Fibroblast of skin of left biceps (primary cell): Measurements from ENCODE around the gene KLF6.
"Not testable (repeated sequence)": the region's sequence is repeated elsewhere in the genome, so short reads cannot be mapped to it uniquely, and the experiment has no call there.

ENCODE experiments used
- DNase-seq, 2 experiments: peaks; one replicate each; pipeline ENCODE4 v3.0.0-alpha.2; 2013; ENCODE audit warnings: low read depth in 2 of 2

Gene KLF6

DNA sequence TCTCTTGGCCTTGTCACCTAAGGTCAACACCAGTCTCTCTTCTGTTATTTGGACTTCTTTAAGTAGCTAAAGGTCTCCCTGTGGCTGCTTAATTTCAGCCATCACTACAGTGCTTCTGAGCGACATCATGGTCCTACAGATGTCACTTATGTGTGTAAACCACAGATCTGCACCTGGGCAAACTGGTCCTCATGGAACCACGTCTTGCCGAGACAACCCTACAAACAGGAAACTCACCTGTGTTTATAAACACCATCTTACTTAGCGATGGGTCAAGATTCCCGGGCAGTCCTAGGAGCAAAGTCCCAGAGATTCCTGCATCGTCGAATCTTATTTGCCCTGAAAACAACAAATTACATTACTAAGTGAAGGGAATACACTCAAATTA lies 27.8 kb downstream of the KLF6 start:
- DNase-seq, result no peak

DNA sequence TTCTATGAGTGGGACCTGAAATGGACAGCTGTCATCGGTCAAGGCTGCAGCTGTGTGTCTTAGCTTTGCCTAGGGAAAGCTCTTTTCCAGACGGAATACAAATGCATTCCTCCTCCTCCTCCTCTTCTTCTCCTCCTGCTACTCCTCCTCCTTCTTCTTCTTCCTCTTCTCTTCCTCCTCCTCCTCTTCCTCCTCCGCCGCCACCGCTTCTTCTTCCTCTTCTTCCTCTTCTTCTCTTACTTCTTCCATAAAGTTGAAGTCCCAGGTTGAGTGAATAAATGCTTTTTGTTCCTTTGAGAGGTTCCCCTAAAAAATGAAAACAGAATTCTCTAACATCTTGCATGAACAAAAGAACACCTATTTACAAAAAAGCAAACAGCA lies 28.7 kb downstream of the KLF6 start:
- DNase-seq, result no peak

DNA sequence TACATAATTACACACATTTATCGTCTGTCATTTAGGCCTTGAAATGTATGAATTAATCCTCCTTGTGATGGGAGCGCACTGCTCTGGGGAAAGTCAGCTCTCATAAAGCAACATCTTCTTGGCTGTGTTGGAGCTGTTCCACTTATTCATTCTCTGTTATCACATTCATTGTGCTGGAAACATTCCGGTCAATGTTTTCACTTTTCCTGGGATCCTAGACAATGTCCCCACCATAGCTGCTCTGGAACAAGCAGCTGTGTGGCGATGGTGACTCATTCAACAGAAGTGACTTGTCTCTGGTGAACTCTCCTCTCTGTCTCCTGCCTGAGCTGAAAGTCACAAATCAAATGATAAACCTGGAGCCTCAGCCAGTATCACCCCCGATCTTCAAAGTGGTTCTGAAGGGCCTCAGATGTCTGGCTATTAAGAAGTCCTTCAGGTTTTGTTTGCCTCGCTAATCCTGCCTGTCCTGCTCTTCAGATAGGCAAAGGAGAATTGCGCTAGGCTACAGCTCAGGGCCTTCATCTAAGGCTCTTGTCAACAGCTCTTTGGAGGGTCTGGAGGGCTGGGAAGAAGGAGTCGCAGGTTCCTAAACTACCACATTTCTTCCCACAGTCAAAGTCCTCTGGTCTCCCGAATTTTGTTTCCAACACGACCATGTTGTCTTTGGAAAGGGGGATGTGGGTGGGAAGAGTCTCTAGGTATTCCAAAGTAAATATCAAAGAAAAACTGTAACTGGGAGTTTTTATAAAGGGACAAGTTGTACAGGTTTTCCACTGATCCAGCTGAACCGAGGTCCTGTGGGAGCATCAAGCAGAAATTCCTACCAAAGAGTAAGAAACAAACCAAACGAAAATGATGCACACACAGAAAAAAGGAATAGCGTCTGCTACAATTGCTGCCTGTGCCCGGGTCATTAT lies 29.3 kb downstream of the KLF6 start:
- DNase-seq, result no peak

DNA sequence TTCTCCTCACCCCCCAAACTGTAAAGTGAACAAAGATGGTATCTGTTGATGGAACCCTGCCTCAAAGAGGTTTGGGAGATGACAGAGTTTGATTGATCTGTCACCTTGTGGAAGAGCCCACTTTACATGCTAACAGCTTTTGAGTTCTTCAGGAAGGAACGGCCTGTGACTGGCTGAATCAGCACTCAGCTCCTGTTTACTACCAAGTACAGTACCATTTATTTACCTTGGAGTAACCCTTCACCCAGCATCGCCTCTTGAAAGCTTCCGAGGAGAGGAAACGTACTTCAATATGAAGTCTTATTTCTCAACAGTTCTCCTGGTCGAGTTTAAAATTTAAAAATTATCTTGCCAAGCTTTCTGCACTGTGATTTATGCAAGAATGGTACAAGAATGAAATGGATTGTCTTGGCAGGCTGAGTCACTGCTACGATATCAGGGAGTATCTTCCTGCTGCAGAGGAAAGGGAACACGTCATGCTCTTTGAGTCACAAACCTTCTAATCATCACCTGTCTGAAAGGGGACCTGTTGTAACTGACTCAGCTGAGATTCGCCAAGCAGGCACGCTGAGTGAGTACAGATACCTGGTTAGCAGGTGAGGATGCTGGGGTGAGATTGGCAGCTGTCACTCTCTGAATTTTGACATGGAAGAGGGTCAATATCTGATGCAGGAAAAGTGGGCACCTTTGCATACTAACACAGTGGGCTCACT lies 30.1 kb downstream of the KLF6 start:
- no peak for DNase-seq

DNA sequence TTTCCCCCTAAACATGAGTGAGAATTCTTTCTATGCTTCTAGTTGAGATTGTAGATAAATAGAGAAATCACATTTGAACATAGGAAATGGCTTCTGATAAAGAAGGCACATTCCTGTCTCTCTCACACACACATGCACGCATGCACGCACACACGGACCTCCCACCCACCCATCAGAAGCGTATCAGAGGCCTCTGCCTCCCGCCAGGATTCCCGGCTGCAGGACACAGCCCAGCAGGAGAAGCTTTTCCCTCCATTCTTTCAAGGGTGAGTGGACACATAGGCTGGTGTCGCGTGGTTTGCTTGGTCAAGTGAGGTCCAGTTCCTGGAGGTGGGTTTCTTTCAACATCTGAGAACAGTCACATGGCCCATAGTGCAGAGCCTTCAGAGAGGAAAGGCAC lies 34.2 kb downstream of the KLF6 start:
- DNase-seq, result no peak

DNA sequence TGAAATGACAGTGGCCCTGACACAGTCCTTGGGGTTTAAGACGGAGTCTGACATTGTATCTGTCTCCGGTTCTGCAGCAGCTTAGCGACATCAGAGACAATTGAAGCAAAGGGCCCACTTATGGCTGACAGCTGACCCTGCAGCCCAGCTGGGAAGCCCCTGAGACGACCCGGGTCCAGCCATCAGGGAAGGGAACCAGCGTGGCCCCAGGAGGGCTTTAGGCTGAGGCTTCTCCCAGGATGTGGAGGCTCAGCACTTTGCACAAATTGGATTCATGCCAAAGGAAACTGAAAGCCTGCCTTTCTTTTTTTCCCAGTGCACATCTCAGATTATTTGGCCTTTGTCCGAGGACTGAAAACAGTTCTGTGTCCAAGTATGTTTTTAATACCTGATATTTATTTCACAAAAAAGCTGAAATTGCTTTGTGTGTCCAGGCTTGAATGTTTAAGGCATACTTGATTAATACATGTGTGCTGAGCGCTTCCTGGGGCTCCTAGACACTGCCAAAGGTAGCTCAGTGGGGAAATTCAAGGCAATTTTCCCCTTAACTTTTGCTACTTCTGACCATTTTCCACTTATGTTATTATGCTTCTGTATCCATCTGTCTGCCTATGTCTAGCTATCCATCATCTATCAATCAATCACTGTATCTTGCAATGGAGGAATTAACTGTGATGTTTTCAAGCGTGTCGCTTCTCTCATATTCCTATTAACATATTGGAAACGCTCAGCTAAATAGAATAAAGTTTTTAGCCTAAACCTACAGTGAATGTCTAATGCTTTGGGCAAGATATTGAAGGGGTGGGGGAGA lies 34.8 kb downstream of the KLF6 start:
- no peak for DNase-seq

DNA sequence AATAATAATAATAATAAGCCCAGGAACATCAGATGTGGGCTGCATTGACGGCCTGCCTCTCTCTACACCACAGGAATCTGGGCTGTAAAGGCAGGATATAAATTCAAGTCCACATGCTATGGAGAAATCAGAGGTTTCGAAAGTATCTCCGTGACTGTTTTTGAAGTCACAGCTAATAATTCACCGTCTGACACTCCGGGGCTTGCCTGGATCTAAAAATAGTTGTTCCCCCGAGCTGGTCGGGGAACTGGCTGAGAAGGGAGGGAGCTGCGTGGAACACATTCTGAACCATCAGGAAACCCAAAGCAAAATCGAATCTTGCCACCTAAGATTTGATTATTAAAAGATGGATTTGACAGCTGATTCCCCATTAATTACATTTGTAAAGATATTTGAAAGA lies 35.4 kb downstream of the KLF6 start:
- peak; percentile 86 to 91 for DNase-seq

DNA sequence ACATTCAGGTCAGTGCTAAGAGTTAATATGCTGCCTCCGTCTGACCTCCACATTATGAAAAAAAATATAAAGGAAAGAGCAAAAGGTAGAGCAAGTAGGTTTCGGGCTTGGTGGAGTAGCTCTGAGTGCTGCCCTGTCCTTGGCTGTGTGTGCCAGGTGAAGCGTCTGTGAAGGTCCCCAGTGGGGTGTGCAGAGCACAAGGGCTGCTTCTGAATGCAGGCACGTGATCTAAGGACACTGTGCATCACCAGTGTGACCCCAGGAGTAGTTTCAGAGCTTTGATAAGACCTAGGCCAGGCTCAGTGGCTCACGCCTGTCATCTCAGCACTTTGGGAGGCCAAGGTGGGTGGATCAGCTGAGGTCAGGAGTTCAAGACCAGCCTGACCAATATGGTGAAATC lies 36.0 kb downstream of the KLF6 start:
- no peak for DNase-seq

DNA sequence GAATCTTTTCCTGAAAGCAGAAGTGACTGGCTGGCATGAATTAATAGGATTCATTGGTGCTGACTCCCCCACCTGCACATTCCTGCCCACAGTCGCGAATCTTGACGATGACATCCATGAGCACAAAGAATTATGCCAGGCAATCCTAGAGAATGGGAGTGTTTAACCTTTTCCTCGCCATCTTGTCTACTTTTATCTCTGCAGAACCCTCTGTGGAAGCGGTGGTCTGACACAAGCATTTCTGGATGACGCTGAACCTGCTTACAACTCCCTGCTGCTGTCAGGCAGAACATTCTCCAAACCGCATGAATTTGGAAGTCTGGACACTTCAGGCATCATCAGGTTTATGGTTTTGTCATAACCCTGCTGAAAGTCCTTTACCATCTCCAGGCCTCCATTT lies 36.5 kb downstream of the KLF6 start:
- DNase-seq, result no peak

DNA sequence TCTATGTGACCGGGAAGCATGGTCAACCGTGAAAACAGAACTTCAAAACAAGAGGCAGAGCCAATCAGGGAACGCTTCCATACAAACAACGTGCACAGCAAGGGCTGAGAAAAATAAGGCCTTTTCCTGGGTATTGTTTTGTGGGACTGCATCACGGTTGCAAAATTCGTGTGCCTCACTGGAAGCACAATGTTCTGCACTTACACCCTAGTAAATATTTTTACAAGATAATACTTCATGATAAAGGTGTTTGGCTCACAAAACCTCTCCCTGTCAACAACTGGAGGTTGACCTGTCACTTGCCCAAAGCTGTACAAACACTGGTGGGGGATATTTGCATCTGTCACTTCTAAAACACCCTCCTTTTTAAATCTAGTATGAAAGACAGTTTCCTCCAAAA lies 37.0 kb downstream of the KLF6 start:
- no peak for DNase-seq

DNA sequence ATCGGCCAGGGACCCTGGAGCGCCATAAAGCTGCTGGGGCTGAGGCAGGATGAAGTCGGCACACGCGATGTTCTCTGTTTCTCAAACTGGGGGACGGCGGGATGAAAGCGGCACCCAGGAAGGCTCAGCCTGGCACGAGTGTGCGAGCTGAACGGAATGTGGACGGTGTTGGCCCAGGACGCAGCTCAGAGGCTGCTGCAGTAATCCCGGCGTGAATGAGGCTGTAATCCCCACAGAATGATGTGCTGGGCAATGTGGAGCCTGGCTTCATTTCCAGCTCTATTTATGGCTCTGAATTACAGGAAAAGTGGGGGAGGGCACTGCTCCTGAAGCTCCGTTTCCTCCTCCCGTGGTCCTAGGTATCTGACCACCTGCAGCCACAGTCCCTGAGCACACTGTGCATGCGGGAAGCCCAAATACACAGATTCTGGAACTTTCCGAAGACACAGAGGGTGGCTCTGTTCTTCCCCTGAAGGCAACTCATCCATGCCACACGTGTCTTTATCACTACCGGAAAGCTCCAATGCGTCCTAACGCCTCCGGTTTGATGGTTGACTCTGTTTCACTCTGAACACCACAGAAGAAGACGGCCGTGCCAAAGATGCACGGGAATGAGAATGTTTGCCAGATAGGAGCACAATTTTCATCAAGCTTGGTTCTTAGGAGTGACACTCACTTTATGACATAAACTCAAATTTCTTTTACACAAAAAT lies 37.6 kb downstream of the KLF6 start:
- no peak for DNase-seq

DNA sequence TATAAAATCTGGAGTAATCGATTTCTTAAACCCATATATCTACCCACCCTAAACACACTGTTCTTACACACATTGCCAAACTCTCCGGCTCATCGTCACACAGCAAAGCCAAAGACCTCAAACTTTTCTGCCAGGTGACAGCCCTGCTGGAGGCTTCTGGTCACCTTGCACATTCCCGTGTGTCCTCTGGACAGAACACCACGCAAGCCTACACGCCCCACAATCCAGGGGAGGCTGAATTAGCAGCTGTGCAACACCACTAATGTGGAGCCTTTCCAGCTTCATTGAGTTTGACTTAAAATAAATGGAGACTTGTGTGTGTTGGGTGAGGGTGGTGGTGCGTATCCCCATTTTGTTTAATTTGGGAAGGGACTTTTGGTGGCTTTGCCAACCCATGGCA lies 38.4 kb downstream of the KLF6 start:
- no peak for DNase-seq

DNA sequence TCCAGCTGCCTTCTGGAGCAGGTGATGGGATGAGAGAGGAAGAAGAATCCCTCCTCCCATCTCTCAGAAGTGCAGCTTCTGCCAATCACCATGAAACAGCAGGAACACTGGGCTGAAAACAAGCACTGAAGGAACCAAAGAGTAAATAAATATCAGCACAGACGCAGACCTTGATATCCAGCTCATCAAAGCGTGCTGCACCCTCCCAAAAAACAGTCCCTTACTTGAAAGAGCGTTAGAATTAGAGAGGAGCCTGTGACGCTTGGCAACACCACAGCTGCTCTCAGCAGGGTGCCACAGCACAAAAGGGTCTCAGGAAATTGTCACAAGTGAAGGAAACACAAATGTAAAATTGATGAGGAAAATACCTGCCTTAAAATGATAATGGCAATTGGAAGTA lies 39.5 kb downstream of the KLF6 start:
- DNase-seq, result no peak

DNA sequence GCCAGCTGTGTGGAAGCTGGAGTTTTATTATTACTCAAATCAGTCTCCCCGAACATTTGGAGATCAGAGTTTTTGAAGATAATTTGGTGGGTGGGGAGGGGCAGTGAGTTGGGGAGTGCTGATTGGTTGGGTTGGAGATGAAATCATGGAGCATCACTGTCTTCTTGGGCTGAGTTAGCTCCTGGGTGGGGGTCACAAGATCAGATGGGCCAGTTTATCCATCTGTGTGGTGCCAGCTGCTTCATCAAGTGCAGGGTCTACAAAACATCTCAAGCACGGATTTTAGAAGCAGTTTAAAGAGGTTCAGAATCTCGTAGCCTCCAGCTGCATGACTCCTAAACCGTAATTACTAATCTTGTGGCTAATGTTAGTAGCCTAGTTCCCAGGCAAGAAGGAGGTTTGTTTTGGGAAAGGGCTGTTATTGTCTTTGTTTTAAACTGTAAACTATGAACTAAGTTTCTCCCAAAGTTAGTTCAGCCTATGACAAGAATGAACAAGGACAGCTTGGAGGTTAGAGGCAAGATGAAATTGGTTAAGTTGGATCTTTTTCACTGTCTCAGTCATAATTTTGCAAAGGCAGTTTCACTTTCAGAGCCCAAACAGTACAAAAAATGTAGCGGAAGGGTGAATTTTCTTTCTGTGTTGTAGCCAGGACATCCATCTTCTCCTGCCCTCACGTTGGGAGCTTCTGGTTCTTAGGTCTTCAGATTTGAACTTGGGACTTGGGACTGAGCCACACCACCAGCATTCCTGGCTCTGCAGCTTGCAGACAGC lies 43.1 kb downstream of the KLF6 start:
- no peak for DNase-seq

DNA sequence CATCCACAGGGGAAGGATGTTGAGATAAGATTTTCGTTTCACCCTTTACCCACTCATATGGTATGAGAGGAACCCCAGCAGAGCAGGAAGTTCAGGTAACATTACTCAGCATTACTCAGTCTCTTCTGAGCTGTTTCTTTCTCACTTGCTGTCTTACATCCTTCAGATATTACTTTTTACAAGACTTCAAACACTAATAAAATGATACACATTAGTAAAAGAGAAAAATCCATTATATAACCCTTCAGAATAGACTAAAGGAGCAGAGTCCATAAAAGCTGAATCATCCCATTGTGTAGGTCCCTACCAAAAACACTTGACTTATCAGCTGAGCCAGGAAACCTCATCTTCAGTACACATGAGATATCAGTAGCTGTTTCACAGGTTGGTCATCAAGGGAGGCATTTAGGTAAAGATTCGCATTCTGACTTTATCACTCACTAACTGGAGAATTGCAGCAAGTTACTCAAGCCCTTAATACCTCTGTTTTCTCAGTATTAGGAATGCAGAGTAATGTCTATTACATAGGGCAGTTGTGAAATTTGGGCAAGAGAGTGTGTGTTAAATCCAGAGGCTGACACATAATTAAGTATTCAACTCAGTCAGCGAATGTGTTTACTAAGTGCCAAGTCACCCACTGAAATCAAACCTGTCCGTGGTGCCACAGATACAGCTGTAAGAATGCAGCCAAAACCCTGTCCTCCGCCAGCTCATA lies 44.7 kb downstream of the KLF6 start:
- DNase-seq, result no peak

DNA sequence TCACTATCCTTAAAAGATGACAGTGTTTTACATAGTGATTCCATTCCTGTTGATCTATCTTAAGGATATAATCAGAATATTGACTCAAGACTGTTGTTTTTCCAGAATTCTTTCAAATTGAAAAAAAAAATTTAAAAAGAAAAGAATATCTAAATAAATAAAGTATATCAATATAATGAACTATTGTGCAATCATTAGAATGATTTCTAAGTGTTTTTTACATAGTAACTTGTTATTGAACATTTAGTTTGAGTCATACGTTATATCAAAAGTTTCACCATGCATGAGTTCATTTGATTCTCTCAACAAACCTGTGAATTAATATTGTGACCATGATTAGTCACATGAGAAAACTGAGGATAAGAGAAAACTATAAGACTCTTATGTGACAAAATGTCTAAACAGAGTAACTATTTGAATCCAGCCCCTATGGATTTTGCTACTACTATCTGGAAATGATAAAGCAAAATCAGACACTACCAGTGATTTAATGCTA lies 46.1 kb downstream of the KLF6 start:
- no peak for DNase-seq

DNA sequence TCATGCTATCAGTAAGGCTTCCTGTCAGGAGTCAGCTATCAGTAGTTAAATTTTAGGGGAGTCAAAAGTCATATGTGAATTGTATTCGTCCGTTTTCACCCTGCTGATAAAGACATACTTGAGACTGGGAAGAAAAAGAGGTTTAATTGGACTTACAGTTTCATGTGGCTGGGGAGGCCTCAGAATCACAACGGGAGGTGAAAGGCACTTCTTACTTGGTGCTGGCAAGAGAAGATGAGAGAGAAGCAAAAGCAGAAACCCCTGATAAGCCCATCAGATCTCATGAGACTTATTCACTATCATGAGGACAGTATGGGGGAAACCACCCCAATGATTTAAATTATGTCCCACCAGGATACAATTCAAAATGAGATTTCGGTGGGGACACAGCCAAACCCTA lies 47.1 kb downstream of the KLF6 start:
- no peak for DNase-seq

DNA sequence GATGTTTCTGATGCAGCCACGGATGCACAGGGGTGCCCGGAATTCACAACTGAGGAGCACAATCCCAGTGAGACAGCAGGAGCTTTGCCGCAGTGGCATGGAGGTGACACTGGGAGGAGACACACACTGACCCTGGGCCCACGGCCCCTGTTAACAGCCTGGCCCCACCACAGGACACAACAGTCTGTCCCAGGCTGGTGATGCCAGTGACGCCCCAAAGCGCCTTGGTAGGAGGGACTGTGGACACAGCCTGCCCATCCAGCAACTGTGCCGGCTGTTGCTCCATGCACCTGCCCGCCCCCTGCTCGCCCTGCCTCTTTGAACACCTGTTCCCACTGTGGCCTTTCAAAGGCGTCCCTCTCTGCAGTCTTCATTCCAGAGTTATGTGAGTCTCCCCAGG lies 49.8 kb downstream of the KLF6 start:
- no peak for DNase-seq

DNA sequence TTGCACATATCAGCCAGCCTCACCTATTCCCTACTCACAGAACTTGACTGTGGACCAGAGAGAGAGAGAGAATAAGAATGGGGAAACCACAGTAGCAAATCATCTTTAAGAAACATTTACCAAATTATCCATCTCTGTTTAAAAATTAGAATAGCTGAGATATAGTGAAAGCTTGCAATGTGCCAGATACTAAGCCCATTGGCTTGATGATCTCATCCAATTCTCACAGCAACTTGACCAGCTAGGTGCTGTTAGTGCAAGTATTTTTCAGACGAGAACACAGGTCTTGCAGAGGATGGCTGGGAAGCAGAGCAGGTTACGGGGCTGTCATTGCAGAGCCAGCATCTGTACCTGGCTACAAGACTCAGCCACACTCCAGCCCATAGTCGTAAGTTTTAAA lies 50.9 kb downstream of the KLF6 start:
- no peak for DNase-seq

DNA sequence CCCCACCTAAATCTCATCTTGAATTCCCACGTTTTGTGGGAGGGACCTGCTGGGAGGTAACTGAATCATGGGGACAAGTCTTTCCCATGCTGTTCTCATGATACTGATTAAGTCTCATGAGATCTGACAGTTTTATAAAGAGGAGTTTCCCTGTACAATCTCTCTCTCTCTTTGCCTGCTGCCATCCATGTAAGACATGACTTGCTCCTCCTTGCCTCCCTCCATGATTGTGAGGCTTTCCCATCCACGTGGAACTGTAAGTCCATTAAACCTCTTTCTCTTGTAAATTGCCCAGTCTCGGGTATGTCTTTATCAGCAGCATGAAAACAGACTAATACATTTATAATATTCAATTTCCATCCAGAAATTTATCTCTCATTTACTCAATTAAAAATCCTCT lies 52.8 kb downstream of the KLF6 start:
- DNase-seq, result not testable (repeated sequence)
